Activated naive CD8-positive, alpha-beta T cell (primary cell): ENCODE results near the gene SLC6A6.

Source experiments
- H3K27ac Mint-ChIP-seq: one replicate; pipeline ENCODE4 v1.8.0; 2021; ENCODE audit warnings: mixed read lengths
- H3K27me3 Mint-ChIP-seq: one replicate; pipeline ENCODE4 v1.8.0; 2021; ENCODE audit warnings: mixed read lengths
- H3K36me3 Mint-ChIP-seq: one replicate; pipeline ENCODE4 v1.8.0; 2021; ENCODE audit warnings: mixed read lengths
- H3K4me1 Mint-ChIP-seq: one replicate; pipeline ENCODE4 v1.8.0; 2021; ENCODE audit warnings: low read depth, mixed read lengths
- H3K4me3 Mint-ChIP-seq: one replicate; pipeline ENCODE4 v1.8.0; 2021; ENCODE audit warnings: mild to moderate bottlenecking, mixed read lengths
- H3K9me3 Mint-ChIP-seq: one replicate; pipeline ENCODE4 v1.8.0; 2021; ENCODE audit warnings: low read depth, mixed read lengths

The SLC6A6 gene

DNA sequence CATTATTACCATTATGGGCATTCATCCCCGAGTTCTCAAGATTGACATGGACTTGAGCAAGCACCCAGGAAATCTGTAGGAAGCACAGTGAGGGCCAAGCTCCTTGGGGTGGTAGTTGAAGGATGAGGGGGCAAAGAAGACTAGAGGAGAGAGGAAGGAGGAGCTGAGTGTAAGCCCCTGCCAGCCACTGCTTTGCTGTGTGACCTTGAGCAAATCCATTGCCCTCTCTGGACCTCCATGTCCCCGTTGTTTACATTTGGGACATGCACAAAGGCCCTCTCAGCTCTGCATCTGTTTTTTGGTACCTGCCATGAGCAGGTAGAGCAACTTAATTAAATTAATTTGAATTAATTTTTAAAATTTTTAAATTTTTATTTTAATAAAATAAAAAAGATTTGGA, 33.5 kb upstream of the SLC6A6 start:
- H3K4me1 Mint-ChIP-seq = peaks cover 3% of the 10 kb centered on the region
- H3K9me3 Mint-ChIP-seq = no peaks in the 10 kb centered on the region
- no peak overlapping the region for H3K4me3 Mint-ChIP-seq
- H3K27ac Mint-ChIP-seq = no peak overlapping the region
- H3K36me3 Mint-ChIP-seq = no peaks in the 10 kb centered on the region
- H3K27me3 Mint-ChIP-seq = no peaks in the 10 kb centered on the region

DNA sequence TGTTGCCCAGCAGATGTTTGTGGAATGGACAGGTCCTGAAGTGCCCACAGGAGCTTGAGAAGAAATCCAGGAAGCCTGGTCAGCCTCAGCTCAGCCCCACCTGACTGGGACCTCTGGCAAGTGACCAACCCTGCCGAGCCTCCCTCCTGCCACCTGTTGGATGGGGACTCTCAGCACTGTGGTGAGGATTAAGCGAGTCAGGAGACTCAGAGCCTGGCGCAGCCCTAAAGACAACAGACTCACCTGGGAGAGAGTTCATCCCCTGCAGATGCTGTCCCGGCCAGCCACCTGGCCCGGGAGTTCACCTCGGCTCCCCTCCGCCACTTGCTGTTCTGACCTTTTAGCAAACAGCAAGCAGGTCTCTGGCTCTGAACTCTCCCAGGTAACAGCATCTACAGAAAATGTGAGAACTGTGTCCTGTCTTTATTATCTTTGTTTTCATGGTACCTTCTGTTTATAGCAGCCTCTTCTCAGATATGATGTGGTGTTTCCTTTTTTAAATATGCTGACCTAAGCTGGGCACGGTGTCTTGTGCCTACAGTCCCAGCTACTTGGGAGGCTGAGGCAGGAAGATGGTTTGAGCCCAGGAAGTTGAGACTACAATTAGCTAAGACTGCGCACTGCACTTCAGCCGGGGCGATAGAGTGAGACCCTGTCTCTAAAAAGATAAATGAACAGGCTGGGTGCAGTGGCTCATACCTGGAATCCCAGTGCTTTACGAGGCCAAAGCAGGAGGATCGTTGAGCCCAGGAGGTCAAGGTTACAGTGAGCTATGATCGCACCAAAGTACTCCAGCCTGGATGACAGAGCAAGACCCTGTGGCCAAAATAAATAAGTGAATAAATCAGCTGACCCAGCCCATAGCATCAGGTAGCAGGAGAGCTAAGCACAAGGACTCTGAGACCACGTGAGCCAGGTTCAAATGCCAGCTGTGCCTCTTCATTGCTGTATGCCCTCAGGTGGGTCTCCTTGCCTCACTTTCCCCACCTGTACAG, 32.4 kb upstream of the SLC6A6 start:
- H3K27ac Mint-ChIP-seq = no peak overlapping the region
- H3K4me3 Mint-ChIP-seq = no peak overlapping the region
- H3K9me3 Mint-ChIP-seq = no peaks in the 10 kb centered on the region
- no peaks in the 10 kb centered on the region for H3K36me3 Mint-ChIP-seq
- H3K27me3 Mint-ChIP-seq = no peaks in the 10 kb centered on the region
- H3K4me1 Mint-ChIP-seq = peaks cover 3% of the 10 kb centered on the region

- no peaks in the 10 kb centered on the region for H3K36me3 Mint-ChIP-seq
- H3K4me1 Mint-ChIP-seq = peaks cover 3% of the 10 kb centered on the region
Observed at GRCh38 chr3:14370720-14371572, 31.5 kb upstream of the SLC6A6 start.

GRCh38 chr3:14371573-14372474, 30.6 kb upstream of the SLC6A6 start:
- Mint-ChIP-seq H3K36me3 (no peaks in the 10 kb centered on the region), H3K27ac (no peak overlapping the region), H3K4me1 (peaks cover 3% of the 10 kb centered on the region), H3K9me3 (no peaks in the 10 kb centered on the region), H3K27me3 (no peaks in the 10 kb centered on the region), H3K4me3 (no peak overlapping the region)

More at GRCh38 chr3:14370720-14371572, 31.5 kb upstream of the SLC6A6 start:
- Mint-ChIP-seq H3K27ac (no peak overlapping the region), H3K27me3 (no peaks in the 10 kb centered on the region), H3K9me3 (no peaks in the 10 kb centered on the region), H3K4me3 (no peak overlapping the region)

DNA sequence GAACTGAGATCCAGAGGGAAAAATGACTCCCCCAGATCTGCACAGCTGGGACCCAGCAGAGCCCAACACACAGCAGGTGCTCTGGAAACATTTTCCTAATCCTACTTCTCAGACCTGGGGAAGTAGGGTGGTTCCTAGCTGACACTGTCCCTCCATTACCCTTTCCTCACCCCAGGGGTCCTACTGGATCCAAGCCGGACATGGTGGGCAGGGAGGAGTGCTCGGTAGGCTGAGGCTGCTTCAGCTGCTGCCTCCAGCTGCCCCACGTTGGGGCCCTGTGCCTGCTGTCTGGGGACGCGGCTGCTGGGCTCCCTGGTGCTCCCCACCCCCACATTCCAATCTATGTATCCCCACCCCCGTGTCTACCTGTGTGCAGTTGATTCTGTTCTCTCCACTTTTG, 29.8 kb upstream of the SLC6A6 start:
- Mint-ChIP-seq H3K4me1 (peaks cover 10% of the 10 kb centered on the region), H3K27ac (no peak overlapping the region), H3K27me3 (no peaks in the 10 kb centered on the region), H3K36me3 (no peaks in the 10 kb centered on the region), H3K9me3 (no peaks in the 10 kb centered on the region), H3K4me3 (no peak overlapping the region)

- H3K27ac Mint-ChIP-seq = no peak overlapping the region
Observed at GRCh38 chr3:14373753-14374376, 28.5 kb upstream of the SLC6A6 start.

GRCh38 chr3:14374444-14374883, 27.9 kb upstream of the SLC6A6 start:
- H3K9me3 Mint-ChIP-seq = no peaks in the 10 kb centered on the region
- no peaks in the 10 kb centered on the region for H3K36me3 Mint-ChIP-seq
- H3K4me3 Mint-ChIP-seq = no peak overlapping the region
- H3K27me3 Mint-ChIP-seq = no peaks in the 10 kb centered on the region
- H3K4me1 Mint-ChIP-seq = peaks cover 18% of the 10 kb centered on the region
- H3K27ac Mint-ChIP-seq = no peak overlapping the region

More at GRCh38 chr3:14373753-14374376, 28.5 kb upstream of the SLC6A6 start:
- no peak overlapping the region for H3K4me3 Mint-ChIP-seq
- no peaks in the 10 kb centered on the region for H3K9me3 Mint-ChIP-seq
- peaks cover 18% of the 10 kb centered on the region for H3K4me1 Mint-ChIP-seq
- no peaks in the 10 kb centered on the region for H3K27me3 Mint-ChIP-seq
- H3K36me3 Mint-ChIP-seq = no peaks in the 10 kb centered on the region

GRCh38 chr3:14375192-14375591, 27.2 kb upstream of the SLC6A6 start:
- Mint-ChIP-seq H3K9me3 (no peaks in the 10 kb centered on the region), H3K4me1 (peaks cover 18% of the 10 kb centered on the region), H3K27ac (no peak overlapping the region), H3K27me3 (no peaks in the 10 kb centered on the region), H3K36me3 (no peaks in the 10 kb centered on the region), H3K4me3 (no peak overlapping the region)

DNA sequence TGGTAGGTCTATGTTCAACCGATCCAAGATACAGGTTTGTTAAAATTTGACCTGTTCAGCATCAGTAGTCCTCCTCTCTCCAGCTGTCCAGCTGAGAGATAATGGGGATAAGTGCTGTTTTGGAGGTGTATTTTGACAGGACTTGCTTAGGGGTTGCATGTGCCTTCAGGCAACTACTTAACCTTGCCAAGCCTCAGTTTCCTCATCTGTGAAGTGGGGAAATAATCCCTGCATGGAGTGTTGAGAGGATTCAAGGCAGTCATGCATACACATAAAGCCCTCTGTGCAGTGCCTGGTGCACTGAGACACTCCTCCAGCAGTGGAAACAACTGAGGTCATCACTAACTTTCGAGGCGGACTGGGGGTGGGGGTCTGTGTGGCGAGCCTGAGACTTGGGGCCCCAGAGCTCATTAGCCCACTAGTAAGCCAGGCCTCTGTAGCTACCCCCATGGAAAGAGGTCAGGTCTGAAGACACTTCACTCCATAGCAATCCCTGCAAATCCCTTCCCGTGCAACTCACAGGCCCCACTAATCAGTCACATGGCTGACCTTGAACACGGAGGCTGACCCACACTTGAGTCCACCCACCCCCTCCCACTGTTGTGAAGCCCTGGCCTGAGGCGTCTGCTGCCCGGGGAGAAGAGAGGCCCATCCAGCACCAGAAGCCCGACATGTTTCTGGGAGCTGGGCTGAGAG, 25.9 kb upstream of the SLC6A6 start:
- H3K27me3 Mint-ChIP-seq = no peaks in the 10 kb centered on the region
- peaks cover 19% of the 10 kb centered on the region for H3K4me1 Mint-ChIP-seq
- H3K9me3 Mint-ChIP-seq = no peaks in the 10 kb centered on the region
- no peak overlapping the region for H3K27ac Mint-ChIP-seq
- H3K36me3 Mint-ChIP-seq = no peaks in the 10 kb centered on the region
- no peak overlapping the region for H3K4me3 Mint-ChIP-seq

DNA sequence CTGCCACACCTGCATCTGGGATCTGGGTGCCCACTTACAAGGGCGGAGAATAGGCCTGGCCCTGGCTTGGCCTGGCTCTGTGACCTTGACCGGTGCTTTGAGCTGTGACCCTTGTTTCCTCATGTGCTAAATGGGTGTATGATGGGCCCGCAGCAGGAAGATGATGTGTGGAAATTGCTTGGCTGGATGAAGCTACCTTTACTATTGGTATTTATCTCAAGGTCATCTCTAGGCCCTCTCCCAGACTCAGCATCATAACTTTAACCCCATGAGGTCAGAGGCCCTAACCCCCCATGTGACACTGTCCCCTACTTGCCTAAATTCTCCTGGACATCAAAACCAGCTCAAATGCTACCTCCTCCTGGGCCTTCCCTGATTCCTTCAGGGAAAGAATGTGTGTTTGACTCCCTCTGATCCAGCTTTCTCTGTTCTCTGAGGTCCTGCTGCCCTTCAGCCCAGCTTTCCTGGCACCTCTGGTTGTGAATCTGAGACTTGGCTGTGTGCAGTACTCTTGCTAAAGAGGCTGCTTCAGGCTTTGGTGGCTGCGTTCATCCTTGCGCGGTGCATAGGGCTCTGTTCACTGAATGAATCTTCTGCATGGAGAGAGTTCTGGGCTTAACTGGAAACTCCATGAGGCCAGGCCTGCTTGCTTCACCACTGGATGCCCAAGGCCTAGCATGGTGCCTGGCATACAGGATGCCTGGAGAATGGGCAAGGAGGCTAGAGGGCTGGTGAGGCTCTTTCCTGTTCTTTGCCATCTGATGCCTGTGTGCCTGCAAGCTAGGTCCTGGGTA, 25.2 kb upstream of the SLC6A6 start:
- Mint-ChIP-seq H3K36me3 (no peaks in the 10 kb centered on the region), H3K4me3 (no peak overlapping the region), H3K9me3 (no peaks in the 10 kb centered on the region), H3K4me1 (peaks cover 16% of the 10 kb centered on the region), H3K27me3 (no peaks in the 10 kb centered on the region), H3K27ac (no peak overlapping the region)

DNA sequence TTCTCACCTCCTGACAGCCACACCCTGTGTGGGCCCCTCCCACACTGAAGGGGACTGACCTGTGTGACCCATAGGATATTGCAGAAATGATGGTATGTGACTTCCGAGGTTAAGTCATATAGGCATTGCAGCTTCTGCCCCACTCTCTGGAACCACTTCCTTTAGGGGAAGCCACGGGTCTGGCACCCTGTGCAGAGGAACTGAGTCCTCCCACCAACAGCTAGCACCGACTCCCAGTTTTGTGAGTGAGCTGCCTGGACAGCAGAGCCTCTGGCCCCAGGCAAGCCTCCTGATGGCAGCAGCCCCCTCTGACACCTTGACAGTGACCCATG, 24.6 kb upstream of the SLC6A6 start:
- Mint-ChIP-seq H3K27me3 (no peaks in the 10 kb centered on the region), H3K27ac (no peak overlapping the region), H3K36me3 (no peaks in the 10 kb centered on the region), H3K4me1 (peaks cover 16% of the 10 kb centered on the region), H3K4me3 (no peak overlapping the region), H3K9me3 (no peaks in the 10 kb centered on the region)

DNA sequence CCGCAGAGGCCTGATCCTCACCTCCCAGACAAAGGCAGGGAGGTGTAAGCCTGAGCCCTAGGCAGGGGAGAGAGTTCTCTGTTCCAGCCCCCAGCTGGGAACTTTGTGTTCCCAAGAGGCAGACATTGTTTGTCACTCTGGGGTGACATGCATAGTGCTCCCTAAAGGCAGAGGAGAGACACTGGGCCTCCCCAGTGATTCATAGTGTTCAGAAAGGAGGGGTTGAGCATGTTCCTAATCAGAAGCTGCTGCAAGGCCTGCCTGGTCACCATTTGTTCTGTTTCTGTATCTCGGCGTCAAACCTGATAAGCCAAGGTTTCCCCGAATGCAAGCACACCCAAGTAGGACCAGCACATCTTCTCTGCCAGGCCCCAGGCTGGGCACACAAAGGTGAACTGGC, 24.0 kb upstream of the SLC6A6 start:
- H3K36me3 Mint-ChIP-seq = no peaks in the 10 kb centered on the region
- peaks cover 16% of the 10 kb centered on the region for H3K4me1 Mint-ChIP-seq
- H3K9me3 Mint-ChIP-seq = no peaks in the 10 kb centered on the region
- no peaks in the 10 kb centered on the region for H3K27me3 Mint-ChIP-seq
- no peak overlapping the region for H3K27ac Mint-ChIP-seq
- H3K4me3 Mint-ChIP-seq = no peak overlapping the region

DNA sequence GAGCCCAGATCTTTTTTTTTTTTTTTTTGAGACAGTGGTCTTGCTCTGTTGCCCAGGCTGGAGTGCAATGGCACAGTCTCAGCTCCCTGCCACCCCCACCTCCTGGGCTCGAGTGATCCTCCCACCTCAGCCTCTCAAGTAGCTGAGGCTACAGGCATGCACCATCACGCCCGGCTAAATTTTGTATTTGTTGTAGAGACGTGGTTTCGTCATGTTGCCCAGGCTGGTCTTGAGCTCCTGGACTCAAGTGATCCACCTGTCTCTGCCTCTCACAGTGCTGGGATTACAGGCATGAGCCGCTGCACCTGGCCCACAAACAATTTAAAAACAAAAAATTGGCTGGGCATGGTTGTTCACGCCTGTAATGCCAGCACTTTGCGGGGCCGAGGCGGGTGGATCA, 22.6 kb upstream of the SLC6A6 start:
- peaks cover 16% of the 10 kb centered on the region for H3K4me1 Mint-ChIP-seq
- no peak overlapping the region for H3K4me3 Mint-ChIP-seq
- H3K9me3 Mint-ChIP-seq = no peaks in the 10 kb centered on the region
- H3K27me3 Mint-ChIP-seq = no peaks in the 10 kb centered on the region
- no peaks in the 10 kb centered on the region for H3K36me3 Mint-ChIP-seq
- H3K27ac Mint-ChIP-seq = no peak overlapping the region
